GM12878 (cell line): ENCODE measurements around the gene ELOVL5. TPM values are rescaled to one million over a fixed set of nuclear protein-coding genes. Genes with fewer than 3 reads are reported as not detected.

ENCODE experiments used
- ASH2L ChIP-seq: fragments of 300-600, 200-600 bp; sonication (generic); IDR thresholded peaks from 2 replicates; pipeline ENCODE4 v1.6.1; 2017; ENCODE audit warnings: low read depth, mild to moderate bottlenecking, borderline replicate concordance
- BMI1 ChIP-seq: fragments of 450-650 bp; IDR thresholded peaks from 2 replicates; pipeline ENCODE4 v1.6.1; 2016; ENCODE audit warnings: mild to moderate bottlenecking, moderate library complexity, borderline replicate concordance
- CHD4 ChIP-seq: fragments of 200-600 bp; sonication (generic); IDR thresholded peaks from 2 replicates; pipeline ENCODE4 v1.6.1; 2016; ENCODE audit warnings: mild to moderate bottlenecking
- CREM ChIP-seq: IDR thresholded peaks from 2 replicates; pipeline ENCODE4 v1.6.1; 2014; ENCODE audit warnings: antibody characterized with exemption, low read depth
- CTCF ChIP-seq, 3 experiments: IDR thresholded peaks in 2 of 3; conservative IDR thresholded peaks in 1 of 3; 2 replicates each; pipeline ENCODE4 v1.5.1; 2011; ENCODE audit warnings: low read depth in 3 of 3, low read length in 3 of 3, mild to moderate bottlenecking in 3 of 3, control low read depth in 2 of 3, moderate library complexity in 2 of 3, inconsistent platforms in 1 of 3, mixed read lengths in 1 of 3; ENCODE audit not compliant: control insufficient read depth in 2 of 3, insufficient read depth in 1 of 3; ENCODE audit errors: extremely low read depth in 1 of 3
- IKZF2 ChIP-seq, 2 experiments: fragments of 450-650 bp; IDR thresholded peaks; 2 replicates each; pipeline ENCODE4 v1.6.1; 2017; ENCODE audit warnings: mild to moderate bottlenecking in 2 of 2, moderate library complexity in 2 of 2
- JUNB ChIP-seq: IDR thresholded peaks from 2 replicates; pipeline ENCODE4 v1.6.1; 2016; ENCODE audit warnings: antibody characterized with exemption, mild to moderate bottlenecking
- KLF5 ChIP-seq: fragments of 450-650 bp; IDR thresholded peaks from 2 replicates; pipeline ENCODE4 v1.6.1; 2014; ENCODE audit warnings: mild to moderate bottlenecking; ENCODE audit not compliant: partially characterized antibody
- MTA2 ChIP-seq: fragments of 450-650 bp; IDR thresholded peaks from 2 replicates; pipeline ENCODE4 v1.6.1; 2016; ENCODE audit warnings: low read depth, mild to moderate bottlenecking, moderate library complexity
- MYC ChIP-seq: IDR thresholded peaks from 2 replicates; pipeline ENCODE4 v1.6.1; 2011; ENCODE audit warnings: mild to moderate bottlenecking, low read length, moderate library complexity, inconsistent platforms; ENCODE audit not compliant: insufficient read depth, insufficient replicate concordance, insufficient read length, severe bottlenecking
- NR2F1 ChIP-seq: fragments of 450-650 bp; conservative IDR thresholded peaks from 2 replicates; pipeline ENCODE4 v1.6.1; 2017; ENCODE audit warnings: mild to moderate bottlenecking
- PBX3 ChIP-seq: IDR thresholded peaks from 2 replicates; pipeline ENCODE4 v1.6.1; 2011; ENCODE audit warnings: mild to moderate bottlenecking, low read depth, low read length, moderate library complexity; ENCODE audit not compliant: insufficient replicate concordance
- PML ChIP-seq: IDR thresholded peaks from 2 replicates; pipeline ENCODE4 v1.6.1; 2012; ENCODE audit warnings: low read length, inconsistent platforms
- POLR2AphosphoS2 ChIP-seq: IDR thresholded peaks from 2 replicates; pipeline ENCODE4 v1.6.1; 2011; ENCODE audit warnings: low read depth, mild to moderate bottlenecking, low read length, improper control_type of control experiment, moderate library complexity
- SMAD5 ChIP-seq: IDR thresholded peaks from 2 replicates; pipeline ENCODE4 v1.6.1; 2016; ENCODE audit warnings: antibody characterized with exemption, low read depth
- SPI1 ChIP-seq: IDR thresholded peaks from 2 replicates; pipeline ENCODE4 v1.6.1; 2011; ENCODE audit warnings: low read depth, mild to moderate bottlenecking, low read length, moderate library complexity, borderline replicate concordance; ENCODE audit not compliant: insufficient read depth
- SREBF2 ChIP-seq: IDR thresholded peaks from 2 replicates; pipeline ENCODE4 v1.6.1; 2012; ENCODE audit warnings: mild to moderate bottlenecking, low read length
- ZBTB11 ChIP-seq: fragments of 450-650 bp; formaldehyde crosslinking; IDR thresholded peaks from 2 replicates; pipeline ENCODE4 v1.5.0; 2022; ENCODE audit warnings: mild to moderate bottlenecking, missing genetic modification characterization
- ZBTB33 ChIP-seq: fragments of 450-650 bp; IDR thresholded peaks from 2 replicates; pipeline ENCODE4 v1.6.1; 2017; ENCODE audit warnings: mild to moderate bottlenecking
- ZNF274 ChIP-seq: IDR thresholded peaks from one replicate; pipeline ENCODE4 v1.8.0; 2011; ENCODE audit not compliant: insufficient read length, insufficient read depth
- polyA plus RNA-seq, 11 experiments: library from polyadenylated mRNA; depleted of rRNA in 4 of 11; unstranded in 6 of 11; stranded (reverse) in 5 of 11; fragments of >200 nt; fragmentation: Nextera tagmentation in 4 of 11; fragmentation: Illumina TruSeq in 1 of 11; extraction: Ambion mirVana in 4 of 11; extraction: Trizol in 1 of 11; gene quantifications; 1 replicate in 1 of 11; 2 replicates in 10 of 11; pipeline versions ENCODE4 v1.2.1 to v1.2.3, GENCODE V29; 2011 to 2016; ENCODE audit warnings: inconsistent platforms in 2 of 11, missing spikeins in 2 of 11, low read depth in 1 of 11
- total RNA-seq, 4 experiments: library from RNA; depleted of rRNA in 3 of 4; stranded (reverse); fragments of >200 nt in 3 of 4; fragmentation: Illumina TruSeq in 1 of 4; extraction: Trizol in 1 of 4; gene quantifications; 2 replicates each; pipeline versions ENCODE4 v1.2.1 to v1.2.3, GENCODE V29; 2013 to 2021

The ELOVL5 gene
- total and polyA plus RNA-seq, 10 of the 15 experiments (the other 5 are each of a cell fraction or from before 2014, with no cell fraction given) = 156 to 241 (median 196) TPM

- TF ChIP-seq ZBTB11 (CRISPR knock-in tag) (no peak), SMAD5 (no peak), ASH2L (no peak), SREBF2 (no peak), ZBTB33 (no peak), NR2F1 (0 out of 2 replicates have a peak, but pooled peaks have one; percentile 8), CHD4 (no peak), CREM (peak; percentile 80), JUNB (peak; percentile 50), SPI1 (peak; percentile 92), PBX3 (no peak), BMI1 (peak; percentile 86; the same call in 1 of the 2 replicates), PML (no peak), CTCF (IDR thresholded peaks at IDR 0.05 in 2 of 3, conservative IDR thresholded peaks at IDR 0.05 in 1 of 3; ENCODE audit: control insufficient read depth in 2 of 3, extremely low read depth in 1 of 3, insufficient read depth in 1 of 3, low read depth in 3 of 3, low read length in 3 of 3) (no peak), ZNF274 (no peak), MYC (no peak), MTA2 (peak; percentile 54; the same call in 1 of the 2 replicates), KLF5 (no peak), POLR2AphosphoS2 (no peak), IKZF2 (IDR thresholded peaks at IDR 0.05) (peak; percentile 88 to 89; a peak in 3 of 4 replicates)
Measured at GRCh38 chr6:53335224-53335994, 13.3 kb downstream of the ELOVL5 start (continued).
